Upper lobe of left lung (tissue), 6 donors: ENCODE results near the gene SCLY. TPM values are rescaled to one million over a fixed set of nuclear protein-coding genes. Genes with fewer than 3 reads are reported as not detected.

ENCODE experiments used
- ATAC-seq, 2 donors: fragments of 200-7000 bp; cut with Tn5 transposase; one replicate each; pipeline ENCODE4 v1.9.1; 2022; ENCODE audit warnings: mild to moderate bottlenecking in 2 of 2, moderate library complexity in 2 of 2; ENCODE audit not compliant: low FRiP score in 2 of 2
- DNase-seq, 2 donors: peaks; one replicate each; pipeline ENCODE4 v3.0.0-alpha.2; 2019 to 2020
- H3K27ac ChIP-seq, 4 donors: fragments of 200-600 bp; sonication (generic); one replicate each; pipeline ENCODE4 v1.5.1; 2016 to 2019
- H3K27me3 ChIP-seq, 4 donors: fragments of 200-600 bp; sonication (generic); one replicate each; pipeline ENCODE4 v1.5.1; 2017 to 2019
- H3K36me3 ChIP-seq, 4 donors: fragments of 200-600 bp; sonication (generic); one replicate each; pipeline ENCODE4 v1.5.1; 2016 to 2019
- H3K4me1 ChIP-seq, 4 donors: fragments of 200-600 bp; sonication (generic); one replicate each; pipeline ENCODE4 v1.5.1; 2018 to 2019
- H3K4me3 ChIP-seq, 4 donors: fragments of 200-600 bp; sonication (generic); one replicate each; pipeline ENCODE4 v1.5.1; 2017 to 2019; ENCODE audit warnings: mild to moderate bottlenecking in 2 of 4, moderate library complexity in 1 of 4
- H3K9me3 ChIP-seq, 4 donors: fragments of 200-600 bp; sonication (generic); one replicate each; pipeline ENCODE4 v1.5.1; 2018 to 2019
- CTCF ChIP-seq, 6 experiments: fragments of 450-650 bp in 4 of 6; fragments of 200-600 bp in 2 of 6; sonication (generic) in 2 of 6; IDR thresholded peaks; one replicate each; pipeline ENCODE4 v1.5.1; 2016 to 2019; ENCODE audit warnings: antibody characterized with exemption in 6 of 6
- EP300 ChIP-seq, 4 donors: sonication (generic); formaldehyde crosslinking; IDR thresholded peaks; one replicate each; pipeline ENCODE4 v1.5.1; 2017; ENCODE audit warnings: antibody characterized with exemption in 4 of 4, control low read depth in 2 of 4
- POLR2A ChIP-seq, 4 donors: fragments of 450-650 bp; IDR thresholded peaks; one replicate each; pipeline ENCODE4 v1.5.1; 2016 to 2017; ENCODE audit warnings: antibody characterized with exemption in 4 of 4, mild to moderate bottlenecking in 2 of 4
- POLR2AphosphoS5 ChIP-seq, 2 donors: sonication (generic); formaldehyde crosslinking; IDR thresholded peaks; one replicate each; pipeline ENCODE4 v1.5.1; 2017; ENCODE audit warnings: antibody characterized with exemption in 2 of 2
- WGBS, 2 donors: methylation state at CpG; one replicate each; pipeline ENCODE4 v1.1.5; 2017 to 2018; 5-methylcytosine and 5-hydroxymethylcytosine counted together
- total RNA-seq, 6 donors: library from RNA; depleted of rRNA in 4 of 6; stranded (reverse); fragments of >200 nt in 4 of 6; gene quantifications; one replicate each; pipeline versions ENCODE4 v1.1.0 to v1.2.1, GENCODE V29; 2016 to 2021
- donor health status: DM: no; HTN: no; CAD: no; lungs with moderate emphysema.
- donor health status: DM: no; HTN: yes; CAD: no; lungs with severe emphysema.

The SCLY gene
- total RNA-seq, 6 donors from 2014 or later = 9.4 to 19.9 (median 11.1) TPM

- WGBS, 2 donors = 88 to 94% methylated on average over 6 of the region's 6 CpGs
- H3K9me3 ChIP-seq = no peaks in the 10 kb centered on the region
Measured at GRCh38 chr2:238042849-238043584, 17.8 kb upstream of the SCLY start.

DNA sequence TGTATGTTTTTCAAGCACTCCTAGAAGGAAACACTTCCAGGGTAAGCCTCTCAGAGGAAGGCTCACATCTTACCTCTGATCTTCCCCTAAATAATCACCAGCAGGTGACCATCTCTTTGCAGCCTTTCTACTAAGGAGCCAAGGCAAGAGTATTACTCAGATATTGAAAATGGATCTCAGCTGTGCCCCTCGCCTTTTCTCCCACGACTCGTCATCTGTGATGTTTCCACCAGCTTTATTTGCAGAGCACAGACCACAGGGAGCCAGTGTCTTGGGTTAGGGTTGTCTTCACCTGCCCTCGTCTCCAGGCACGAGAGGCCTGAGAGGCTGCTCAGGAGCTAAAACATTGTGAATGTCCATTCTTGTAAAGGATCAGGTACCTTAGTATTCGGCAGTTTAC lies 16.9 kb upstream of the SCLY start:
- no peaks in the 10 kb centered on the region for H3K4me1 ChIP-seq
- 95 to 97% methylated on average over 6 of the region's 6 CpGs for WGBS, 2 donors
- H3K36me3 ChIP-seq = peaks cover 0 to 62% (median 32%) of the 10 kb centered on the region in 4 donors
- DNase-seq (no peak), ATAC-seq (no peak)
- no peaks in the 10 kb centered on the region for H3K27me3 ChIP-seq
- no peaks in the 10 kb centered on the region for H3K9me3 ChIP-seq
- TF ChIP-seq POLR2AphosphoS5 (IDR thresholded peaks at IDR 0.05) = no peak
- no peak for TF ChIP-seq CTCF (IDR thresholded peaks at IDR 0.05)
- no peak overlapping the region for H3K4me3 ChIP-seq
- H3K27ac ChIP-seq = no peak overlapping the region

More at GRCh38 chr2:238042849-238043584, 17.8 kb upstream of the SCLY start:
- peaks cover 5 to 70% (median 38%) of the 10 kb centered on the region in 4 donors for H3K36me3 ChIP-seq
- no peak for ATAC-seq
- H3K27ac ChIP-seq = no peak overlapping the region
- TF ChIP-seq POLR2AphosphoS5 (IDR thresholded peaks at IDR 0.05) (no peak), CTCF (IDR thresholded peaks at IDR 0.05) (no peak), EP300 (IDR thresholded peaks at IDR 0.05) (no peak), POLR2A (IDR thresholded peaks at IDR 0.05) (no peak)
- no peaks in the 10 kb centered on the region for H3K27me3 ChIP-seq
- no peak overlapping the region for H3K4me3 ChIP-seq
- no peak for DNase-seq
- no peaks in the 10 kb centered on the region for H3K4me1 ChIP-seq

DNA sequence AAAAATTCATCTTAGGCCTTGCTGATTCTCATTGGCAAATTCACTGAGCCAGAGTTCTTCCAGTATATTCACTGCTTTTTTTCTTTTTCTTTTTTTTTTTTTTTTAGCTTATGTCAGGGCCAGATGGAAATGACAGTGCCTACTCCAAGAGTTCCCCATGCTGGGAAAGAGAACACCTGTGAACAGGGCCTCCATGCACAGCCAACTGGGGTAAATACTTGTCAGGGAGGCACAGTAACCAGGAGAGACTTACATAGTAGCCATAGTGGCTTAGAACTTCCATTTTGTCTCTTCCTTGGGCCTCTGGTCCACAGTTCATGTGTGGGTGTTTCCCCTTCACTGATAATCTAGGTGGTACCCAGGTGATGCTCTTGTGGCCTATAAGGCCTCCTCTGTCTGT lies 15.2 kb upstream of the SCLY start:
- H3K27me3 ChIP-seq = no peaks in the 10 kb centered on the region
- H3K4me1 ChIP-seq = no peaks in the 10 kb centered on the region
- peaks cover 0 to 44% (median 21%) of the 10 kb centered on the region in 4 donors for H3K36me3 ChIP-seq
- no peak overlapping the region for H3K4me3 ChIP-seq
- H3K9me3 ChIP-seq = no peaks in the 10 kb centered on the region
- no peak for ATAC-seq
- TF ChIP-seq EP300 (IDR thresholded peaks at IDR 0.05) (no peak), POLR2AphosphoS5 (IDR thresholded peaks at IDR 0.05) (no peak), CTCF (IDR thresholded peaks at IDR 0.05) (no peak), POLR2A (IDR thresholded peaks at IDR 0.05) (no peak)
- no peak for DNase-seq
- H3K27ac ChIP-seq = no peak overlapping the region

DNA sequence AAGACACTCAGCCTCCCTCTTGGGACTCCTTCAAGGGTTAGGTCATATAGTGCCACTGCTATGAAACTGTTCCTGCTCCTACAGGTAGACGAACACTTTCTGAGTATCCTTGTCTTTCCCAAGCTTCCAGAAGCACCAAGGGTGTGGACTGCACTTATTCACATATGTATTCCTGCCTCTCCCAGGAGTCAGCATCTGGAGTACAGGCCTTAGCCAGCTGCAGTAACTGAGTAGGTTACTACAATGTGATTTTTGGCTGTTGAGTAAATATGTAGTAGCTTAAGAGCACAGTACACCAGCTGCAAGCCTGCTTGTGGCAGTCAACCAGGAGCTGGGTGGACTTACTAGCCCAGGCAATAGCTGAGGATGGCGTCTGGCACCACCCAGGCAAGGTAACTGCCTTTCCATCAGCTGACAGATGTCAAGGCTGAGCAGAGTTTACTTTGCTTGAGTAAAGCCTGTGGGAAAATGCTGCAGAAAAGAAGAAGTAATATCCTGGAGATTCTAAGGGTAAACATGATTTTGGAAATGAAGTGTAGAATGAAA lies 14.0 kb upstream of the SCLY start:
- WGBS, 2 donors = 94 to 96% methylated on average over 2 of the region's 2 CpGs
- no peak for ATAC-seq

More for the DNA sequence above, 14.0 kb upstream of the SCLY start:
- DNase-seq = no peak
- Histone ChIP-seq H3K36me3 (peaks cover 0 to 32% (median 14%) of the 10 kb centered on the region in 4 donors), H3K27me3 (no peaks in the 10 kb centered on the region), H3K4me3 (no peak overlapping the region), H3K27ac (no peak overlapping the region), H3K9me3 (no peaks in the 10 kb centered on the region), H3K4me1 (no peaks in the 10 kb centered on the region)
- no peak for TF ChIP-seq CTCF (IDR thresholded peaks at IDR 0.05)
- TF ChIP-seq POLR2A (IDR thresholded peaks at IDR 0.05) = no peak
- no peak for TF ChIP-seq EP300 (IDR thresholded peaks at IDR 0.05)
- no peak for TF ChIP-seq POLR2AphosphoS5 (IDR thresholded peaks at IDR 0.05)
